Lower leg skin (tissue), 4 donors: ENCODE measurements around the gene TK2. TPM values are rescaled to one million over a fixed set of nuclear protein-coding genes. Genes with fewer than 3 reads are reported as not detected.

ENCODE experiments used
- DNase-seq, 2 donors: peaks; one replicate each; pipeline ENCODE4 v3.0.0-alpha.2; 2019; ENCODE audit warnings: low spot score in 2 of 2
- H3K4me3 ChIP-seq: fragments of 200-600 bp; sonication (generic); 2 replicates; pipeline ENCODE4 v1.5.1; 2017; ENCODE audit warnings: mild to moderate bottlenecking, low read depth; ENCODE audit not compliant: poor library complexity, severe bottlenecking
- CTCF ChIP-seq, 3 donors: fragments of 450-650 bp; IDR thresholded peaks; one replicate each; pipeline ENCODE4 v1.5.1; 2016; ENCODE audit warnings: antibody characterized with exemption in 3 of 3, mild to moderate bottlenecking in 3 of 3, moderate library complexity in 2 of 3
- POLR2A ChIP-seq, 2 donors: fragments of 450-650 bp; IDR thresholded peaks; one replicate each; pipeline ENCODE4 v1.6.1; 2016 to 2017; ENCODE audit warnings: antibody characterized with exemption in 2 of 2, mild to moderate bottlenecking in 1 of 2, moderate library complexity in 1 of 2
- WGBS, 2 donors: methylation state at CpG; one replicate each; pipeline ENCODE4 v1.1.5; 2018; 5-methylcytosine and 5-hydroxymethylcytosine counted together
- intact Hi-C: fragments of 100-400 bp; cut with DNase I; formaldehyde crosslinking; loops from one replicate; pipeline ENCODE4 v1.15.0; 2023; ENCODE audit warnings: low total_unique reads
- total RNA-seq, 4 donors: library from RNA; depleted of rRNA; stranded (reverse); fragments of >200 nt; gene quantifications; one replicate each; pipeline ENCODE4 v1.1.0, GENCODE V29; 2016

The TK2 gene
- total RNA-seq, 4 donors from 2014 or later, result 15.3 to 28.3 (median 22.6) TPM

DNA sequence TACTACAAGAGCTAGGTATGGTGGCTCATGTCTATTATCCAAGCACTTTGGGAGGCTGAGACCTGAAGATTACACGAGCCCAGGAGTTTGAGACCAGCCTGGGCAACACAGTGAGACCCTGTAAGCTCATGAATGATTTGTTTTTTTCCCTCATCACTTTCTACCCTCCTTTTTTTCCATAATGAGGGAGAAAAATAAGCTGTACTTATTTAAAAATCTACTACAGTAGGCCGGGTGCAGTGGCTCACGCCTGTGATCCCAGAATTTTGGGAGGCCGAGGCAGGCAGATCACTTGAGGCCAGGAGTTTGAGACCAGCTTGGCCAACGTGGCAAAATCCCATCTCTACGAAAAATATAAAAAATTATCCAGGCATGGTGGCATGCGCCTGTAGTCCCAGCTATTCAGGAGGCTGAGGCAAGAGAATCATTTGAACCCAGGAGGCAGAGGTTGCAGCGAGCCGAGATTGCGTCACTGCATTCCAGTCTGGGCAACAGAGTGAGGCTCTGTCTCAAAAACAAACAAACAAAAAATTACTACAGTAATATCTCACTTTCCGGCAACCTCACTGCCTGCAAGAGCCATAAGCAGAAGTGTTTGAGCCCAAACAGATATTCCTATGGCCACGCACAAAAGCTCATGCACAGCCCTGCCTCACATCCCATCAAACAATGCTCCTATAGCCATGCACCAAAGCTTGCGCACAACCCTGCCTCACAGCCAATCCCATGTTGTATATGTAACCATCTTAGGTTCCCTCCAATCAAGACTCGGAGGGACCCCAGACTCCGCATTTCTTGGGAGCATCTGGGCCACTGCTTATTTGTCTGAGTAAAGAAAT, 37.4 kb downstream of the TK2 start:
- no peak overlapping the region for H3K4me3 ChIP-seq

GRCh38 chr16:66511602-66512271, 38.2 kb downstream of the TK2 start:
- H3K4me3 ChIP-seq, result no peak overlapping the region
- no peak for TF ChIP-seq POLR2A (IDR thresholded peaks at IDR 0.05)
- intact Hi-C loops, result no loop called here
- peak in 1 of 2 donors; percentile 88 for DNase-seq
- WGBS, 2 donors, result 24 to 32% methylated on average over 11 to 13 of the region's 13 CpGs

More for the DNA sequence above, 37.4 kb downstream of the TK2 start:
- peak in 1 of 2 donors; percentile 87 for DNase-seq
- no peak for TF ChIP-seq POLR2A (IDR thresholded peaks at IDR 0.05)
- no peak for TF ChIP-seq CTCF (IDR thresholded peaks at IDR 0.05)
- WGBS, 2 donors, result 67 to 68% methylated on average over 15 of the region's 15 CpGs
- intact Hi-C loops, result no loop called here

GRCh38 chr16:66510711-66511601, 39.0 kb downstream of the TK2 start:
- intact Hi-C loops, result no loop called here
- TF ChIP-seq POLR2A (IDR thresholded peaks at IDR 0.05) (no peak), CTCF (IDR thresholded peaks at IDR 0.05) (no peak)
- no peak overlapping the region for H3K4me3 ChIP-seq
- DNase-seq, result peak in 1 of 2 donors; percentile 87
- WGBS, 2 donors, result 36 to 59% methylated on average over 12 of the region's 12 CpGs

DNA sequence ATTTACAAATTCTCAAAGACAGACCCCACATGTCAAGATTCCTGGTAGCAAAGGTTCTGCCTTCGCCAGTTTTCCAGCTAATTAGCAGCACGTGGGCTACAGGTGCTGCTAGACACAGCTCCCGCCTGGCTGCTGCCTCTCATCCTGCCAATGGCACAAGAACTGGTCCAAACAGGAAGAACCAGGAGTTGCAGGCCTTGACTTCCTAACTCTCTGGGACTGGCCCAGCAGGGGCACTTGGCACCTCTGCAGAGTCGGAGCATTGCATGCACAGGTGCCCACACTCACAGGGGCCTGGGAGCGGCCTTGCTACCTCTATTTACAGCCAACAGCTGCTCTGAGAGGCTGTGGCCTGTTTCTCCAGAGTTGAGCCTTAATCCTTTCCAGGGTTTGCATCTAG, 39.6 kb downstream of the TK2 start:
- intact Hi-C loops, result no loop called here
- DNase-seq, result peak in 1 of 2 donors; percentile 78
- 61 to 65% methylated on average over 4 to 5 of the region's 5 CpGs for WGBS, 2 donors
- no peak overlapping the region for H3K4me3 ChIP-seq
- TF ChIP-seq POLR2A (IDR thresholded peaks at IDR 0.05) (no peak), CTCF (IDR thresholded peaks at IDR 0.05) (no peak)

DNA sequence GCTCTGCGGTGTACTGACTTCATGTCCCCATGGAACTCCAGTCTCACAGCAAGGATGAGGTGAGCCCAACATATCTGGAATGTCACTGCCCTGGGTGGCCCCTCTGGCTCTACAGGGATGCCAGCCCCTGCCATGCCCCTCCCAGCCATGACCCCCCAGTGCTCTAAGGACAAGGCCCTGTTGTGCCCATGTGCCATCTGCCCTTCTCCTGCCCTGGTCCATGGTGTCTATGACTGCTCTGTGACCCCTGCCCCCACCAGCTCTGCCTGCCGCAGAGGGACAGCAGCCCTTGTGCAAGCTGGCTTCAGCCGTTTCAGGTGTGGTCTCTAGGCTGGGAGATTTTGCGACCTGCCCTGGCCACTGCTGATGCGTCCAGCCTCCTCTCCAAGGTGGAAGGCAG, 40.3 kb downstream of the TK2 start:
- intact Hi-C loops, result no loop called here
- WGBS, 2 donors, result 99 to 100% methylated on average over 5 of the region's 5 CpGs
- TF ChIP-seq POLR2A (IDR thresholded peaks at IDR 0.05) (no peak), CTCF (IDR thresholded peaks at IDR 0.05) (no peak)
- H3K4me3 ChIP-seq, result no peak overlapping the region
- DNase-seq, result peak in 1 of 2 donors; percentile 81
